ENCODE results near the gene KLRC2. TPM values are rescaled to one million over a fixed set of nuclear protein-coding genes. Genes with fewer than 3 reads are reported as not detected.
"Not testable (repeated sequence)": the region's sequence is repeated elsewhere in the genome, so short reads cannot be mapped to it uniquely, and the experiment has no call there.

Gene KLRC2
- total RNA-seq, 2 donors from 2014 or later = 0.27 TPM; not detected in 1

DNA sequence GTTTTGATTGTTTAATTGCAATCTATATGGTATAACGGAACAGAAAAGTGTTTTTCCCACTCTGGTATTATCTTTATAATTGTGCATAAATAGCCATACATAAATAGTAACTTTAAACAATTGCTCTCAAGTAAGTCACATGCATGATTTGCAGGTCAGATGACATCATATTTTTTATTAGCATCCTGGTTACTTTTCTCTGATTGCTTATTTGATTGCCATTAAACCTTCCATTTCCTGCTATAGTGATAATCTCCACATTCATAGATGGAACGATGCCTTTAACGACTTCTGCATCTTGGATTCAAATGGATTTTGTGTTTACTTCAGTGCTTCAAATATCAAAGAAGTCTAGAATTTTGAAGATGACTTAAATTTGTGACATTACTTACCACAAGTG is 42.5 kb downstream of the KLRC2 start:
- Histone ChIP-seq H3K36me3 (no peaks in the 10 kb centered on the region), H3K27ac (no peak overlapping the region), H3K4me1 (replicated peaks) (peaks cover 4% of the 10 kb centered on the region), H3K27me3 (replicated peaks; ENCODE audit: insufficient read depth) (no peaks in the 10 kb centered on the region), H3K4me3 (no peak overlapping the region), H3K9me3 (no peaks in the 10 kb centered on the region)
- no peak for DNase-seq (ENCODE audit: low spot score)
- WGBS = 26% methylated on average over 3 of the region's 3 CpGs
- intact Hi-C loops (cut with DNase I) = no loop called here
- TF ChIP-seq, protein P1, sequence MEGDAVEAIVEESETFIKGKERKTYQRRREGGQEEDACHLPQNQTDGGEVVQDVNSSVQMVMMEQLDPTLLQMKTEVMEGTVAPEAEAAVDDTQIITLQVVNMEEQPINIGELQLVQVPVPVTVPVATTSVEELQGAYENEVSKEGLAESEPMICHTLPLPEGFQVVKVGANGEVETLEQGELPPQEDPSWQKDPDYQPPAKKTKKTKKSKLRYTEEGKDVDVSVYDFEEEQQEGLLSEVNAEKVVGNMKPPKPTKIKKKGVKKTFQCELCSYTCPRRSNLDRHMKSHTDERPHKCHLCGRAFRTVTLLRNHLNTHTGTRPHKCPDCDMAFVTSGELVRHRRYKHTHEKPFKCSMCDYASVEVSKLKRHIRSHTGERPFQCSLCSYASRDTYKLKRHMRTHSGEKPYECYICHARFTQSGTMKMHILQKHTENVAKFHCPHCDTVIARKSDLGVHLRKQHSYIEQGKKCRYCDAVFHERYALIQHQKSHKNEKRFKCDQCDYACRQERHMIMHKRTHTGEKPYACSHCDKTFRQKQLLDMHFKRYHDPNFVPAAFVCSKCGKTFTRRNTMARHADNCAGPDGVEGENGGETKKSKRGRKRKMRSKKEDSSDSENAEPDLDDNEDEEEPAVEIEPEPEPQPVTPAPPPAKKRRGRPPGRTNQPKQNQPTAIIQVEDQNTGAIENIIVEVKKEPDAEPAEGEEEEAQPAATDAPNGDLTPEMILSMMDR (IDR thresholded peaks at IDR 0.05) = no peak

DNA sequence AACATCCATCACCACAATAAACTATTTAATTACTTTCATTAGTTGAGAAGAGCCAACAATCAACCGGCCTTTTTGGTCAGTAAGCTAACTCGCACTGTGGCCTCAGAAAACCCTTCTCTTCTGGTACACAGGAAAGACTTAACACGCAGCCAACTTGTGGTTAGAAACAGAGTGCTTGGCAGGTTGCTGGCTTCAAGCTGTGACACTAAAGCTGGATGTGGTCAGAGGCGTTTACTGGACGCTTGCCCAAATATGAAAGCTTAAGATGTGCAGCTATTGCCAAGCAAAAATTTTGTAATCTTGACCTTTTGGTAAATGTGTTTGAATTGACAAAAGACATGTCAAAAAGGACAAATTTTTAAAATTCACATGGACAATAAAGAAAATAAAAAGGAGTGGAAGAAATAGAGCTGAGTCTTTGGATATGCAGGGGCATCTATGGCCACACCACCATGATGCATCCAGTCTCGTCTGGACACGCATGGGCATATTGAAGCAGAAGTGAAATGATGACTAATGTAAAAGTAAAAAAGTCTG is 43.3 kb downstream of the KLRC2 start:
- peak; percentile 59 for TF ChIP-seq POLR2AphosphoS5 (IDR thresholded peaks at IDR 0.05)
- TF ChIP-seq, protein P1 (IDR thresholded peaks at IDR 0.05) = no peak
- Histone ChIP-seq H3K27ac (peak overlapping the region; percentile 20 to 38), H3K4me3 (no peak overlapping the region), H3K36me3 (no peaks in the 10 kb centered on the region), H3K9me3 (no peaks in the 10 kb centered on the region), H3K27me3 (replicated peaks; ENCODE audit: insufficient read depth) (no peaks in the 10 kb centered on the region), H3K4me1 (replicated peaks) (peaks cover 4% of the 10 kb centered on the region)
- 36% methylated on average over 7 of the region's 7 CpGs for WGBS
- intact Hi-C loops (cut with DNase I) = no loop called here
- peak; percentile 66 for DNase-seq (ENCODE audit: low spot score)

DNA sequence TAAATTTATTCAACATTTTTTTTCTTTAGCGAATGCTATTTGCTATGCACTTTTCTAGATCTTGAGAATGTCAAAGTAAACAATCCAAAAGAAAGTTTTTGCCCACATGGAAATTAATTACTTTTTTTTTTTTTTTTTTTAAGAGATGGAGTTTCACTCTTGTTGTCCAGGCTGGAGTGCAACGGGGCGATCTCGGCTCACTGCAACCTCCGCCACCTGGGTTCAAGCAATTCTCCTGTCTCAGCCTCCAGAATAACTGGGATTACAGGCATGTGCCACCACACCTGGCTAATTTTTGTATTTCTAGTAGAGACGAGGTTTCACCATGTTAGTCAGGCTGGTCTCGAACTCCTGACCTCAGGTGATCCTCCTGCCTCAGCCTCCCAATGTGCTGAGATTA is 44.8 kb downstream of the KLRC2 start:
- H3K27me3 ChIP-seq (replicated peaks; ENCODE audit: insufficient read depth); H3K4me3 ChIP-seq; DNase-seq (ENCODE audit: low spot score); H3K9me3 ChIP-seq; H3K27ac ChIP-seq; H3K36me3 ChIP-seq; intact Hi-C loops (cut with DNase I); H3K4me1 ChIP-seq (replicated peaks): not testable (repeated sequence)
- 94% methylated on average over 7 of the region's 7 CpGs for WGBS

DNA sequence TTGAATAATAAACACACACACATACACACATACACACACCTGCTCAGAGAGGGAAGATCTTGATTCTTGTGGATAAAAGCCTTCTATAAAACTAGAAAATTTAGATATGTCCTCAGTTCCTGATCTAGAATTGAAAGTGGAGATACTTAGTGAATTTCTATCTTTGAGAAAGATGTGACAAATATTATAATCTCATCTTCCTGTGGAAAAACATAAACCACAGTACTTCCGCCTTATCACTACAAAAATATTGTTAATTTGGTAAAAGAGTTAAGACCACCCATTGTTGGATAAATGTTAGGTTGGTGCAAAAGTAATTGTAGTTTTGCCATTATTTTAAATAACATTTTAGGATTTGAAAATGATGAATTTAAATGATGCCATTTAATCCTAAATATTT is 45.9 kb downstream of the KLRC2 start, which contains the start of gene KLRK1:
KLRK1 (minus strand) TSS at position 138 of the 400 bp plus-strand sequence. CDS start 1,231 bp downstream, outside the sequence.
- no peaks in the 10 kb centered on the region for H3K4me1 ChIP-seq (replicated peaks)
- WGBS = 89% methylated on average over 1 of the region's 1 CpG
- TF ChIP-seq POLR2AphosphoS5 (IDR thresholded peaks at IDR 0.05) (no peak), POLR2A (IDR thresholded peaks at IDR 0.05) (no peak)
- TF ChIP-seq, protein P1 (IDR thresholded peaks at IDR 0.05) = no peak
- no peaks in the 10 kb centered on the region for H3K36me3 ChIP-seq
- no peak within 1 kb of the TSS for H3K27ac ChIP-seq
- intact Hi-C loops (cut with DNase I) = no loop called here
- DNase-seq (ENCODE audit: low spot score) = no peak
- H3K4me3 ChIP-seq = no peak within 1 kb of the TSS
- no peaks in the 10 kb centered on the region for H3K9me3 ChIP-seq
- H3K27me3 ChIP-seq (replicated peaks; ENCODE audit: insufficient read depth) = no peaks in the 10 kb centered on the region

DNA sequence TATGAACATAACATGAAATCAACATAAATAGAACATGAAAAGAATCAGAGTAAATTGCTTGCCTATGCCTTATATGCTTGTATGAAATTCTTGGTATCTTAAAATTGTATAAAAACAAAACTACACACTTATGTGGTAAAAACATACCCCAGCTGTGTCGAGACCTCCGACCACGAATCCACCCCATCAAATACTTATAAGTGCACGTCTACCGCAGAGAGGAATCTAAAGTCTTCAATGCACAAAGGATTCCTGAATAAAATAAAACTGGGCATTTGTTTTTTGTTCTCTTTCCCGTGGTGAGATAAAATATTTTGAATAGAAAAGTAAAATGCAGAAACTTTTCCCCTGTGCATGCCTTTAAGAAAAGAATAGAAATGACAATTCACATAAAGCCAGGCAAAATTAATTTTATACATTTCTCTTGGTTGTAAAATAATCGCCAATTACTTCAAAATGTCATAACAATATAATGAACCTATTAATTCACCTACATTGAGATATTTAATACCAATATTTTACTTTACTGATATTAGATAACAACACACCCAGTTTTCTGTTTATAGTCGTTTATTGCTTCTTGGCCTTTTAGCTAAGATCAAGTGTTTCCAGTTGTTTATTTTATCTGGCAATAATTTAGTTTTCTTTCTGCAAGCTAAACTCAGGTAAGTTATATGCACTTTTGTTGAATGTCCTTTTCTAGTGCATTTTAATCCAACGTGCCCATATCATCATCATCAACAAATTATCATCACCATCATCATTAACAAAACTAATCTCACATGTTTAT is 47.0 kb downstream of the KLRC2 start:
- H3K36me3 ChIP-seq = no peaks in the 10 kb centered on the region
- no peaks in the 10 kb centered on the region for H3K4me1 ChIP-seq (replicated peaks)
- TF ChIP-seq, protein P1 (IDR thresholded peaks at IDR 0.05) = no peak
- TF ChIP-seq POLR2AphosphoS5 (IDR thresholded peaks at IDR 0.05) (no peak), POLR2A (IDR thresholded peaks at IDR 0.05) (no peak)
- WGBS = 64% methylated on average over 9 of the region's 9 CpGs
- H3K9me3 ChIP-seq = no peaks in the 10 kb centered on the region
- DNase-seq (ENCODE audit: low spot score) = no peak
- intact Hi-C loops (cut with DNase I) = no loop called here
- H3K27ac ChIP-seq = no peak overlapping the region
- no peak overlapping the region for H3K4me3 ChIP-seq
- no peaks in the 10 kb centered on the region for H3K27me3 ChIP-seq (replicated peaks; ENCODE audit: insufficient read depth)

DNA sequence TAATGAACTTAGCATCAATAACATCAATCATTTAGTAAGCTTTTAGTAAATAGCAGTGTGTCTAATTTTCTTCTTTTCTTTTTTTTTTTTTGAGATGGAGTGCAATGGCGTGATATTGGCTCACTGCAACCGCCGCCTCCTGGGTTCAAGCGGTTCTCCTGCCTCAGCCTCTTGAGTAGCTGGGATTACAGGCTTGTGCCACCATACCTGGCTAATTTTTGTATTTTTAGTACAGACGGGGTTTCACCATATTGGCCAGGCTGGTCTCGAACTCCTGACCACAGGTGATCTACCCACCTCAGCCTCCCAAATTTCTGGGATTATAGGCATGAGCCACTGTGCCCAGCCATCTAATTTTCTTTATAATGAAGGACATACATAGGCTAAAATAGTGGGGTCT is 48.3 kb downstream of the KLRC2 start:
- DNase-seq (ENCODE audit: low spot score); H3K36me3 ChIP-seq; H3K9me3 ChIP-seq; intact Hi-C loops (cut with DNase I); H3K4me3 ChIP-seq; H3K27ac ChIP-seq; H3K4me1 ChIP-seq (replicated peaks); H3K27me3 ChIP-seq (replicated peaks; ENCODE audit: insufficient read depth): not testable (repeated sequence)
- 96% methylated on average over 6 of the region's 6 CpGs for WGBS

All from prostate gland (tissue), 2 donors.